ENCODE results near the gene THSD8.

GRCh38 chr19:12759686-12760085, 42.2 kb upstream of the THSD8 start:
- TF ChIP-seq HOXD13 (CRISPR knock-in tag; IDR thresholded peaks at IDR 0.05; ENCODE audit: borderline replicate concordance) (no peak), ZNF624 (tag by site-specific recombination; IDR thresholded peaks at IDR 0.05) (no peak), ZNF24 (tag by site-specific recombination; IDR thresholded peaks at IDR 0.05) (no peak), ZNF707 (tag by site-specific recombination; IDR thresholded peaks at IDR 0.05) (no peak)
- TF ChIP-seq, protein P1, sequence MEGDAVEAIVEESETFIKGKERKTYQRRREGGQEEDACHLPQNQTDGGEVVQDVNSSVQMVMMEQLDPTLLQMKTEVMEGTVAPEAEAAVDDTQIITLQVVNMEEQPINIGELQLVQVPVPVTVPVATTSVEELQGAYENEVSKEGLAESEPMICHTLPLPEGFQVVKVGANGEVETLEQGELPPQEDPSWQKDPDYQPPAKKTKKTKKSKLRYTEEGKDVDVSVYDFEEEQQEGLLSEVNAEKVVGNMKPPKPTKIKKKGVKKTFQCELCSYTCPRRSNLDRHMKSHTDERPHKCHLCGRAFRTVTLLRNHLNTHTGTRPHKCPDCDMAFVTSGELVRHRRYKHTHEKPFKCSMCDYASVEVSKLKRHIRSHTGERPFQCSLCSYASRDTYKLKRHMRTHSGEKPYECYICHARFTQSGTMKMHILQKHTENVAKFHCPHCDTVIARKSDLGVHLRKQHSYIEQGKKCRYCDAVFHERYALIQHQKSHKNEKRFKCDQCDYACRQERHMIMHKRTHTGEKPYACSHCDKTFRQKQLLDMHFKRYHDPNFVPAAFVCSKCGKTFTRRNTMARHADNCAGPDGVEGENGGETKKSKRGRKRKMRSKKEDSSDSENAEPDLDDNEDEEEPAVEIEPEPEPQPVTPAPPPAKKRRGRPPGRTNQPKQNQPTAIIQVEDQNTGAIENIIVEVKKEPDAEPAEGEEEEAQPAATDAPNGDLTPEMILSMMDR (tag by site-specific recombination; IDR thresholded peaks at IDR 0.05) = no peak
